Spleen (tissue), 7 donors: ENCODE measurements around the gene UHRF1.
"Not testable (repeated sequence)": the region's sequence is repeated elsewhere in the genome, so short reads cannot be mapped to it uniquely, and the experiment has no call there.

Experiments
- CTCF ChIP-seq, 11 experiments: fragments of 200-600 bp in 7 of 11; fragments of 450-650 bp in 4 of 11; sonication (generic) in 4 of 11; IDR thresholded peaks in 8 of 11; conservative IDR thresholded peaks in 3 of 11; 1 replicate in 7 of 11; 2 replicates in 4 of 11; pipeline versions ENCODE4 v1.4.0 to v1.8.0; 2016 to 2021; ENCODE audit warnings: antibody characterized with exemption in 11 of 11, inconsistent platforms in 4 of 11, mild to moderate bottlenecking in 1 of 11
- POLR2A ChIP-seq, 3 donors: fragments of 450-650 bp; IDR thresholded peaks; one replicate each; pipeline ENCODE4 v1.5.1; 2017; ENCODE audit warnings: antibody characterized with exemption in 3 of 3, mild to moderate bottlenecking in 1 of 3
- POLR2AphosphoS5 ChIP-seq, 3 donors: sonication (generic); formaldehyde crosslinking; IDR thresholded peaks; one replicate each; pipeline ENCODE4 v1.5.1; 2017; ENCODE audit warnings: antibody characterized with exemption in 3 of 3
- donor health status: DM: no; HTN: no; CAD: no; lungs with moderate emphysema.
- donor health status: DM: no; HTN: no; CAD: no.
- donor health status: DM: no; HTN: no; CAD: no.

DNA sequence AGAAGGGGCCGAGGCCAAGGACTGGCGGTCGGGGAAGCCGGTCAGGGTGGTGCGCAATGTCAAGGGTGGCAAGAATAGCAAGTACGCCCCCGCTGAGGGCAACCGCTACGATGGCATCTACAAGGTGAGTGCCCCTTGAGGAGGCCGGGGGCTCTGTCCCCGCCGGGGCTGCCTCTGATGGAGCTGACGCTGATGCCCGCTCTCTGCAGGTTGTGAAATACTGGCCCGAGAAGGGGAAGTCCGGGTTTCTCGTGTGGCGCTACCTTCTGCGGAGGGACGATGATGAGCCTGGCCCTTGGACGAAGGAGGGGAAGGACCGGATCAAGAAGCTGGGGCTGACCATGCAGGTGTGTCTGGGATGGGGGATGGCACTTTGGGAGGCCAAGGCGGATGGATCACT is 41.3 kb downstream of the UHRF1 start:
- not testable (repeated sequence) for TF ChIP-seq CTCF (IDR thresholded peaks at IDR 0.05 in 8 of 11, conservative IDR thresholded peaks at IDR 0.05 in 3 of 11); POLR2A (IDR thresholded peaks at IDR 0.05)
- peak in 1 of 3 donors; percentile 37 for TF ChIP-seq POLR2AphosphoS5 (IDR thresholded peaks at IDR 0.05)
